Raji (cell line): ENCODE results near the gene SDHB.

Experiments
- POLR2A ChIP-seq: IDR thresholded peaks from 2 replicates; pipeline ENCODE4 v1.6.1; 2011; ENCODE audit warnings: low read depth, low read length, control low read depth; ENCODE audit not compliant: insufficient read depth

Gene SDHB

DNA sequence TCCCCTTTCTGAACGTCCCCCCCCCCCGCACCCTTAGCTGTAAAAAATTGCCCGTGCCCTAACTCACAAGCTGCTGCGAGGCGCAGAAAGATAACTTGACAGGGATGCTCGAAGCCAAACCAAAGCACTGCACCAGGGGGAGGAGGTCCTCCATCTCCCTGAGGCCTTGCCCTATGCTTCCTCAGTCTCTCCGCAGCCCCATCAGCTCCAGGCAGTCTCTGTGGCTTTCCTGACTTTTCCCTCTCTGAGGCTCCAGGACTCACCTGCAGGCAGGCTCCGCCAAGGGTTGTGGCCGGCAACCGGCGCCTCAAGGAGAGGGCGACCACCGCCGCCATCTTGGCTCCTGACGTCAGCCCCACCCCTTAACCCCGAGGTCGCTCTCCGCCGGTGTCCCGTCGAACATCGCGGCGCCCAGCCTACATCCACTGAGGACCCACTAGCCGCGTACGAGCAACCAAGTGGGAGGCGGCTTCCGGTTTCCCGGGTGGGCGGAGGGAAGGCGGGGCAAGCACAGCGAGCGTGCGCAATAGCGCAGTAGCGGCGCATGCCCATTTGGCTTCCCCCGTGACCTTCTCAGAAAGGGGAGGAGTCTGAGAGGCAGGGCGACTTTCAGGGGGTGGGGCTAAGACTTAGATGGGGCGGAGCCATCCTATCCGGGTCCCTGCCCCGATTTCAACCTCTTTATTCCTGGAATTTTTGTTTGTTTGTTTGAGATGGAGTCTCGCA lies at the start of gene SDHB:
TSS of gene SDHB (minus strand) at position 348 of the 726 bp plus-strand sequence. CDS start at position 335, 13 bp downstream.
- TF ChIP-seq POLR2A: peak; percentile 96

DNA sequence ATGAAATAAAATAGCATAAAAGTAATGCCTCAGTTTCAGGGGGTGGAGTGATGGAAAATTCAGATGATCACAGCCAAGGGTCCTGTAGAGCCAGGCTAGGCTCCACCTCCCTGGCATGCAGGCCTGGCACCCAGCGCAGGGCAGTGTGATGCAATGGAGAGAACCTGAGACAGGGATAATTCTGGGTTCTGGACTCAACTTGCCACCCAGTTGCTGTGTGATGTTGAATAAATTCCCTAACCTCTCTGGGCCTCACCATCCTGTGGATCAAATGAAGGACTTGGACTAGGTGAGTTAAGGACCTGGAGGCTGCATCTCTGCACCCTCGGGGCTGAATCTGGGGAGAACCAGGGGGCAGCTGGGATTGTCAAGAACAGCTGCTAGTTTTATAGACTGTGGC lies 48.4 kb upstream of the SDHB start:
- TF ChIP-seq POLR2A: no peak

DNA sequence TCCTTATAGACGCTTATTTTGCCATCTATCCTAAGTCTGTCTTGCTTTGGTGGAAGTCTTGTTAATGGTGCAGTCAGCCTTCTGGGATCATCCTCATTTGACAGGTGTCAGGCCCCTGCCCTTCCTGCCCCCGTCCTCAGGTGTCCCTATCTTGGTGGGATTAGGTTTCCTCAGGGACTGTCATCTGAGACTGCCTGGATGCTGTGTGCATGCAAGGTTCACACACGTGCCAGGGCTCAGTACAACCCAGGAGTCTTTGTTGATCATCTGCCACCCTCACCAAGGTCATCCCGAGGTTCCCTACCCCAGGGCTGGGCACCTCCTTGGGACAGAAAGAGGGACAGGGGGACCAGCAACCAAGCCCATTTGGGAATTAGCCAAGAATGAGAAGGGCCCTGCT lies 47.4 kb upstream of the SDHB start:
- TF ChIP-seq POLR2A: no peak

DNA sequence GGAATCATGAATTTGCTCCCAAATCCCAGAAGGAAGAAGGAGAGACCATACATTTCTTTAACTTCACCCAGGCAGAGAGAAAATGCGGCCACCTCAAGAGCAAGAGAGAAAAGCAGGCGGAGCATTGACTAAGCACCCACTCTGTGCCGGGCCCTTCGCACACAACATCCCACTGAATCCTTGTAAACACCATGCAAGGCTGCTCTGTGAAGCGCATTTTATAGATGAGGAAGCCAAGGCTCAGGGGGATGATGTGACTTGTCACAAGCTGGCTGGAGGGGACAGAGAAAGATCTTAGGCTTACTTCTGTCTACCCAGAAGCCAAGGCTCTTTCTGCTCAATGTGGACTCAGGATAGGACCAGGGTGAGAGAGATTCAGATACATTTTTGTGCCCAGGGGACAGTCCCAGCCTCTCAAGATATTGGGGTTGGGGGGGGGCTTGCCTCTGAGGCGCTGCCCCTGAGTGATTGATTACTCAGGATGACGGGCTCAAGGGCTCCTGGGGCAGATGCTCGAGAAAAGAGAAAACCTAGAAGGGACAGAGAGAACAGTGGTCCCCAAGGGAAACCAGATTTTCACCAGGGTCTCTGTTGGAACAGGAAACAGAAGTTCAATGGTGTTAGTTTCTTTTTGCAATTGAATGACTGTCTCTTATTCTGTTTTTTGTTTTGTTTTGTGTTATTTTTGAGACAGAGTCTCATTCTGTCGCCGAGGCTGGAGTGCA lies 45.9 kb upstream of the SDHB start:
- TF ChIP-seq POLR2A: no peak

DNA sequence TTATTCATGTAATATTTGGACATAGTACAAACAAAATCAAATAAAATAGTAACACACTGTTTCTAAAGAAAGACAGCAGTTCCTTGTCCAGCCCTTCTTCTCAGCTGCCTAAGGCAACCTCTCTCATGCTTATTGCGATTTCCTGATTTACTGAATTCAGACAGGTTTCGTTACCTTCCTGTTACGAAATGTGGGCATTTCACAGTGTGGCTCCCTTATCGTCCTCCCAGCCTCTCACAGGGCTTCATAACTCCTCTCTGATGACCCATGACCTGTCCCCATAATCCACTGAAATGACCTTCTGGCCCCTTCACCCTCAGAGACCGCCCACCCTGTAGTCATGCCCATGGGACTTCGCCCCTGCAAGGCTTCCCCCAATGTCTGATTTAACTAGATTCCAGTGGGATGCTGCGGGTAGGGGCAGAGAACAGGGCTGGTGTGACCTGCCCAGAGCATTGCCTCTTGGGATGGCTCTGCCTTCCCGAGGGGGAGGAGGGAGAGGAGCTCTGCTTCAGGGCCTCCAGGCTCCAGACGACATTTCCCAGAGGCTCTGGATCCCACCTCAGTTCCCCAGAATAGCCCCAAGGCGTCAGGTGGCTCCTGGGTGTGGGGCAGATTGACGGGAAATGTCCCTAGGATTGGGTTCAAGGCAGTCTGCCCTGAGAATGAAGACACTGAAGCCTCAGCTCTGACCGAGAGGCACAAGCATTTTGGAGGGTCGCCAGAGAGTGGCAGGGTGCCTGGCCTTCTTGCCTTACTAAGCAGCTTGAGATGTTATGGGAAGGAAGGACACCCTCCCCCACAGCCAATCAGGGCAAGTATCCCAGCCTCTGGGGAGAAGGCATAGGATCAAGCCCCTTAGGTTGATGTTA lies 44.9 kb upstream of the SDHB start:
- TF ChIP-seq POLR2A: no peak

DNA sequence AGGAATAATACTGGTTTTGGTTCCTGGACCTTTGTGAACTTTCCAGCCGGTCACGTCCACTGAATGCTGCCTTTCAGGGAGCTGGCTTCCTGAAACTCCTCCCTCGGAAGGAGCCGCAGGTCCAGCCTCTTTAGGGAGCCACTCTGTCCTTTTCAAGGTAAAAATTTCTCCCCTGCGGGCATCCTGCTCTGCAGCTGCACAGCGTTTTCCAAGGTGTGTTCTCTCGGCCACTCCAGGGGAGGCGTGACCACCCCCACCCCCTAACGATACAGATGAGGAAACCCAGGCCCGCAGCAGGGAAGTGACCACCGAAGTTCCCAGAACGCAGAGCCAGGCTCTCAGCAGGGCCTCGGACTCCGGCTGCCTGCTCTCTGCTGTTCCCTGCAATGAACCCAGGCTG lies 44.0 kb upstream of the SDHB start:
- no peak for TF ChIP-seq POLR2A

DNA sequence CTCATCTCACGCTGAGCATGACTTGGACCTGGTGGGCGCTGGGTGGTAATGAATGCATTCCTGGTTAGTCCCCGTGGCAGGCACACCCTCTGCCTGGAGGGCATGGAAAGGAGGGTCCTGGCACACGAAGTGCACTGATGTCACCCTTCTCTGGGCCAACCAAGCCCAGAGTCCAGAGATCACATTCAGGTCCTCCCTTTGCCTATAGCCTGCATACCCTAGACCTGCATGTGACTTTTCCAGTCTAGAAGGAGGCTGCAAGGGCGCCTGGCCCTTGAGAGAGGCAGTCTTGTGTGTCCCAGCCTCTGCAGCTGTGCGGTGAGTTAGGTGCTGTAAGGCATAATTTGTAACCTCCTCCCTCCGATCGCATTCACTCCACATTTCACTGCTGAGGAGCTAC lies 43.3 kb upstream of the SDHB start:
- no peak for TF ChIP-seq POLR2A

DNA sequence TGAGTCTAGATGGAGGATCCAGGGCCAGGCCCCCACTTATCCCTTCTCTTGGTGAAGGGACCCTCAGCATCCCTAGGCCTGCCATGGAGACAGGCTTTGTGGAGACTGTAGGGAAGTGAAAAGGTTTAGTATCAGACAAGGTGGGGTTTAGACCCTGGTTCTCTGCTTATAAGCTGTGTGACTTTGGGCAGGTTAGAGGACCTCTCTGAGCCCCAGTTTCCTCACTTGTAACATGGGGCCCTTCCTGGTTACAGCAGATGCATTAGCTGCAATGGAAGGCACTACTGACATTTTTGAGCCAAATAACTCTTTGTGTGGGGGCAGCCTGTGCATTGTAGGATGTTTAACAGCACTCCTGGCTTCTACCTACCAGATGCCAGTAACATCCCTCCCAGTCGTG lies 42.8 kb upstream of the SDHB start:
- TF ChIP-seq POLR2A: no peak

DNA sequence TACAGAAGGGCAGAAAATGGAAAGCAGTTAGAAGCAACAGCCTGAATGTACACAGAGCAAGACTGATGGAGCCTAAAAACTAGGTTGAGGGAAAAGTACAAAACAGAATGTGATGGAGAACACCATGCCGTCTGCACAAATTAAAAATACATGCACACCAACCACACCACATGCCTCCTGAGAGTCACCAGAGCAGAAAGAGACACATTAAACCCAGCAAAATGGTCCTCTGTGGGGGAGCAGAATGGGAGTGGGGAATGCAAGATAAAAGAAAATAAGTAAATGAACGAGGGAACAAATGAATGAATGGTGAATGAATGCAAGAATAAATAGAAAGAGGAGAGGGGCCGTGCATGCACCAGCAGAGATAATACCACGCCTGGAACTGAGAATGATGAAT lies 41.3 kb upstream of the SDHB start:
- TF ChIP-seq POLR2A: no peak

DNA sequence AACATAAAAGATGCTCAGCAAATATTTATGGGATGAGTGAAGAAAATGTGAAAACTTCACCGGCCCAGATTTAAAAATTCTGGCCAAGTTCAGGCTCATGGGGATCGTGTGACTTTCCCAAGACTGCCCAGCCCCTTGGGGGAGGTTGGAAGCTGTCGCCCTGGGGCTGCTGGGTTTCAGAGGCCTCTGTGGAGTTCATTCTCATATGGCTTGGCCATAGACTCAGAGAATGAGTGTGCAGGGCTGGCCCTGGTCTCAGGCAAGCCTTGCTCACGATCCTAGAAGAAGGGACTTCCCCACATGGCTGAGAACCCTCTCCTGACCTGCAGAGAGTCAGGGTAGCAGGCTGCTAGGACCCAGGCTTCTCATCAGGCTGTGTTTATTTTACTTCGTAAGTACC lies 40.8 kb upstream of the SDHB start:
- no peak for TF ChIP-seq POLR2A

DNA sequence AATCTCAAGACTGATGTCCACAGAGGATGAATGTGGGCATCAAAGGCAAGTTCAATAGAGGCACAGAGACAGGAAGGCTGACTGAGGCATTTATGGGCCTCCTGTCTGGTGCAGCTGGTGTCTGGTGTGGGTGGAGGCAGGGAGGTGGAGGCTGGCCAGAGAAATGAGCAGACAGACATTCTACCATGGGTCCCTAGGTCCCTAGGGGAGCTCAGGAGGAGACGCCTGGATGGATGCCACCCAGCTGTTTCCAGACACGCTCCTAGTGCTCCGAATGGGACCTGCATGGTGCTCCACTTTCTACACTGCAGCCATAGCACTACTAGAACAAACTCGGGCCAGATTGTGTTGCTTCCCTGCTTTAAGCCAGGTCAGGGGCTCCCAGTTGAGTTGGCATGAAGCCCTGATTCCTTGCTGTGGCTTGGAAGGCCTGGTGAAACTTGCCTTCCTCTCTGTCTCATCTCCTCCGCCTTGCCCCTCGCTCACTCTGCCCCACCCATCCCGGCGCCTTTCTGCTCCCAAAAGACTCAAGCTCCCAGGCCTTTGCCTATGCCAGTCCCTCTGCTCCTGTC lies 40.1 kb upstream of the SDHB start:
- no peak for TF ChIP-seq POLR2A

DNA sequence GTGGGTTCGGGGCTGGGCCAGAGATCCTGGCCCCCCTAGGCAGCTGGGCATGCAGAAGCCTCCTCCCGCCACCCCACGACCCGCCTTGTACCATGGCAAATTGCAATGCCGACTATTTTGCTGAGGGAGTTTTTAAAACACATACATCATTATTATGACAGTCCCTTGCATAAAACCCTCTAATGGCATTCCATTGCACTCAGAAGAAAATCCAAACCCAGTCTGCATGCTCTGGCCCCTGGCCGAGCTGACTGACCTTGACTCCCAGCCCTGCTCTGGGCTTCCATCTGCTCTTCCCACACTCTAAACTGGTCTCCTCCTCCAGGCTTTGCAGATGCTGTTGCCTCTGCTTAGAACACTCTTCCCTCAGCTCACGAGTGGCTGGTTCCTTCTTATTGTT lies 37.4 kb upstream of the SDHB start:
- no peak for TF ChIP-seq POLR2A

DNA sequence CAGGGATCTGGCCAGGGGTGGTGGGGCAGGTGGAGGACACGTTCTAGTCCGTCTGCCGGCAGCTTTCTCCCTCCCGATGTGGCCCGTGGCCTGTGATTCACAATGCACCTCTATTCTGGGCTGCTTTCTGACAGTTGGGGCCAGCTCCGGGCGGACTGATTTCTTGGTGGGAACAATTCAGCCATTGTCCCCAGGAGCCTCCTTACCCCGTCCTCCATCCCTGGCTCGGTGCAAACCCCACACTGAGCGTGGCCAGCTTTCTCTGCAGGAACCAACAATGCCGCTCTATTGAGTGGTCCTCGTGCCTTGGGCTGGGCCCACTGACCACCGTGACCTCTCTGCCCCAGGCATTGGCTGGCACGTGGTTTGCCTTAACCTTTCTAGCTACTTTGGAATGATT lies 35.7 kb upstream of the SDHB start:
- TF ChIP-seq POLR2A: no peak

DNA sequence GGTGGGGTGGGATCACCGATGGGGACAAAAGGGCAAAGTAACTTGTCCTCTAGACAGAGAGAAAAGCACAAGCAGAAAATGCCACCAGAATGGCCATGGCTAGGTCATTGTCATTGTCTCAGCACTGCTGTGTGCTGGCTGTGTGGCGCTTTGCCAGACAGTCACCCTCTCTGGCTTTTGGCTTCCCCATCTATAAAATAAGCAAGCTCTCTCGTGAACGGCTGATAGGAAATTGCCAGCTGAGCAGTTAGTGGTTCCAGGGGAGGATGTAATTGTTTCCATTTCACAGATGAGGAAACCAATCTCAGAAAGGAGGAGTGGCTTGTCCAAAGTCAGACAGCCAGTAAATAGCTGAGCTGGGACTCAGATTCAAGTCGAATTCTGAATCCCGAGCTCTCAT lies 32.9 kb upstream of the SDHB start:
- no peak for TF ChIP-seq POLR2A

DNA sequence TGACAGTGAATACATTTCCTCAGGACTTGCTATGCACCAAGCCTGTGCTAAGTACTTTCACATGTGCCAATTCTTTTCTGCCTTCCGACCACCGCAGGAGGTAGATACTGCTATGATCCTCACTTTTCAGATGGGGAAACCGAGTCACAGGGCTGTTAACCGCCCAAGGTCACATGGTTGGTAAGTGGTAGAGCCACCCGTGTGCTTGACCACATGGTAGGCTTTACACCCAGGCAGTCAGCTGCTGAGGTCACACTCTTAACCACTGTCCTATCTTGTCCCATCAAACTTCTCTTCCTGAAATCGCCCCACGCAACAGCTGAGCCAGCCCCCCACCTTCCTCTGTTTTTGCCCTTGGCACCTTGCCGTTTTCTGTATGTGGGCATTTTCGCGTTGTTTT lies 31.0 kb upstream of the SDHB start:
- TF ChIP-seq POLR2A: no peak
